ENCODE measurements around the gene IMMP1L.

DNA sequence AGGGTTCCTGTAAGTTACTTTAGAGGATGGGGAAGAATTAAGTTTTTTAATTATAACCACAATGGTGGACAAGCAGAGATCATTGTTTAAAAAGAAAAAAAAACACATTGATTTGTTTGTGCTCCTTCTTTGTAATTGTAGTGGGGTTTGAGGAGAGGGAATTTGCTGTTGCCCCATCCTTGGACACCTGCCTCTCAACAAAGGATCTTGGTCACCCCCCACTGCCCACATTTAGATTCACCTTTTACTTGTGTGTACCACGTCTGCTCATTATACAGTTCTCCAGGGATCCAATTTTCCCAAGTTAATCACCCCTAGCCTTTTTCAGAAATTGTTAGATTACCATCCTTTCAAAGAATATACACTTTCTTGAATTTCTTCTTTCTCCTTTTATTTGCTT, 86.7 kb downstream of the IMMP1L start:
- TF ChIP-seq ZNF274 (IDR thresholded peaks at IDR 0.05; ENCODE audit: low read depth, low read length) (no peak), YY1 (IDR thresholded peaks at IDR 0.05; ENCODE audit: insufficient read depth, insufficient read length) (no peak), SUZ12 (IDR thresholded peaks at IDR 0.05; ENCODE audit: extremely low read depth, insufficient read depth, insufficient read length) (no peak)
